GM06990 (cell line): ENCODE data around the gene CHST5.
"Not testable (repeated sequence)": the region's sequence is repeated elsewhere in the genome, so short reads cannot be mapped to it uniquely, and the experiment has no call there.

Source experiments
- DNase-seq: peaks from one replicate; pipeline ENCODE4 v3.0.0-alpha.2; 2011; ENCODE audit not compliant: insufficient read length; ENCODE audit errors: extremely low read depth
- H3K27me3 ChIP-seq: replicated peaks from 2 replicates; pipeline ENCODE4 v1.6.0; 2011; ENCODE audit warnings: low read length; ENCODE audit not compliant: control insufficient read depth, insufficient read depth
- H3K36me3 ChIP-seq: 2 replicates; pipeline ENCODE4 v1.5.1; 2011; ENCODE audit warnings: low read length; ENCODE audit not compliant: control insufficient read depth, insufficient read depth
- H3K4me3 ChIP-seq: replicated peaks from 2 replicates; pipeline ENCODE4 v1.5.1; 2011; ENCODE audit warnings: low read depth, mild to moderate bottlenecking, control low read depth, low read length
- CTCF ChIP-seq: IDR thresholded peaks from 2 replicates; pipeline ENCODE4 v1.5.1; 2011; ENCODE audit warnings: low read length, control low read depth, mild to moderate bottlenecking, inconsistent platforms; ENCODE audit not compliant: insufficient read depth, poor library complexity, severe bottlenecking

The CHST5 gene

GRCh38 chr16:75546293-75546692 is 10.4 kb upstream of the CHST5 start:
- H3K4me3 ChIP-seq: no peak overlapping the region
- DNase-seq: no peak
- TF ChIP-seq CTCF: no peak

GRCh38 chr16:75545879-75546278 is 10.0 kb upstream of the CHST5 start:
- DNase-seq, H3K27me3 ChIP-seq: not testable (repeated sequence)

More at GRCh38 chr16:75546293-75546692, 10.4 kb upstream of the CHST5 start:
- Histone ChIP-seq H3K27me3 (no peaks in the 10 kb centered on the region), H3K36me3 (no peaks in the 10 kb centered on the region)

GRCh38 chr16:75542462-75542861 is 6.6 kb upstream of the CHST5 start:
- not testable (repeated sequence) for H3K4me3 ChIP-seq, DNase-seq, H3K27me3 ChIP-seq, H3K36me3 ChIP-seq

More at GRCh38 chr16:75545879-75546278, 10.0 kb upstream of the CHST5 start:
- not testable (repeated sequence) for H3K4me3 ChIP-seq, H3K36me3 ChIP-seq

- Histone ChIP-seq H3K36me3 (no peaks in the 10 kb centered on the region), H3K4me3 (no peak overlapping the region), H3K27me3 (no peaks in the 10 kb centered on the region)
- no peak for DNase-seq
- TF ChIP-seq CTCF: no peak
These were observed 5.3 kb upstream of the CHST5 start for GRCh38 chr16:75541236-75541635.

GRCh38 chr16:75538882-75539565 is 3.1 kb upstream of the CHST5 start:
- not testable (repeated sequence) for DNase-seq, H3K4me3 ChIP-seq, H3K36me3 ChIP-seq, H3K27me3 ChIP-seq

GRCh38 chr16:75537776-75538175 is 1.9 kb upstream of the CHST5 start:
- DNase-seq: no peak
- Histone ChIP-seq H3K36me3 (no peaks in the 10 kb centered on the region), H3K27me3 (no peaks in the 10 kb centered on the region), H3K4me3 (no peak overlapping the region)
- no peak for TF ChIP-seq CTCF

- H3K4me3 ChIP-seq: no peak overlapping the region
- no peak for TF ChIP-seq CTCF
- H3K27me3 ChIP-seq: no peaks in the 10 kb centered on the region
- H3K36me3 ChIP-seq: no peaks in the 10 kb centered on the region
- DNase-seq: no peak
These were observed 581 bp downstream of the CHST5 start for GRCh38 chr16:75535211-75535843.
